GM04503 (cell line): Measurements from ENCODE around the gene CCL1.

Experiments
- DNase-seq: peaks from one replicate; pipeline ENCODE4 v3.0.0-alpha.2; 2012; ENCODE audit warnings: low read depth

Gene CCL1

GRCh38 chr17:34363183-34363661 lies at the start of gene CCL1:
TSS of gene CCL1 (minus strand) at chr17:34363233. CDS start at chr17:34363161, 72 bp downstream.
- no peak for DNase-seq

- no peak for DNase-seq
These were observed 49.5 kb upstream of the CCL1 start for GRCh38 chr17:34412534-34412933.

- no peak for DNase-seq
These were observed 48.8 kb upstream of the CCL1 start for GRCh38 chr17:34411646-34412421.

GRCh38 chr17:34409352-34409751 lies 46.3 kb upstream of the CCL1 start:
- no peak for DNase-seq

- DNase-seq = no peak
These were observed 45.4 kb upstream of the CCL1 start for GRCh38 chr17:34408439-34408838.

- no peak for DNase-seq
These were observed 43.2 kb upstream of the CCL1 start for GRCh38 chr17:34406226-34406625.

GRCh38 chr17:34403006-34403405 lies 40.0 kb upstream of the CCL1 start:
- DNase-seq = no peak

- DNase-seq = no peak
These were observed 38.1 kb upstream of the CCL1 start for GRCh38 chr17:34401165-34401564.

- no peak for DNase-seq
These were observed 37.4 kb upstream of the CCL1 start for GRCh38 chr17:34400301-34400931.

- no peak for DNase-seq
These were observed 36.7 kb upstream of the CCL1 start for GRCh38 chr17:34399725-34400124.

GRCh38 chr17:34398990-34399389 lies 36.0 kb upstream of the CCL1 start:
- DNase-seq = no peak

GRCh38 chr17:34397265-34397664 lies 34.2 kb upstream of the CCL1 start:
- no peak for DNase-seq

- DNase-seq = no peak
These were observed 30.4 kb upstream of the CCL1 start for GRCh38 chr17:34393401-34393800.

- DNase-seq = no peak
These were observed 28.2 kb upstream of the CCL1 start for GRCh38 chr17:34391241-34391640.

- no peak for DNase-seq
These were observed 27.6 kb upstream of the CCL1 start for GRCh38 chr17:34390649-34391048.

- DNase-seq = no peak
These were observed 26.2 kb upstream of the CCL1 start for GRCh38 chr17:34389126-34389750.

- no peak for DNase-seq
These were observed 24.5 kb upstream of the CCL1 start for GRCh38 chr17:34387566-34387965.

GRCh38 chr17:34386697-34387550 lies 23.9 kb upstream of the CCL1 start:
- no peak for DNase-seq

- DNase-seq = no peak
These were observed 23.3 kb upstream of the CCL1 start for GRCh38 chr17:34386343-34386696.

GRCh38 chr17:34384822-34385605 lies 22.0 kb upstream of the CCL1 start:
- no peak for DNase-seq

- no peak for DNase-seq
These were observed 21.2 kb upstream of the CCL1 start for GRCh38 chr17:34384271-34384670.
